GM12878 (cell line): ENCODE data around the gene RAD51B. TPM values are rescaled to one million over a fixed set of nuclear protein-coding genes. Genes with fewer than 3 reads are reported as not detected.

Source experiments
- ATAC-seq: fragments of 200-7000 bp; cut with Tn5 transposase; 3 replicates; pipeline ENCODE4 v1.9.1; 2020; ENCODE audit warnings: mild to moderate bottlenecking, moderate library complexity
- BruUV-seq: library from RNA; stranded (reverse); fragments of 400-500 nt; replicated peaks from 2 replicates; lab custom pipeline; 2021; lab: Mats Ljungman, UMichigan
- CTCF ChIA-PET: fragments of 300-600 bp; sonication (Branson Sonifier 250); formaldehyde crosslinking; extraction: SDS; loops from one replicate; lab custom pipeline; 2021; ENCODE audit warnings: inconsistent platforms; lab: Yijun Ruan, JAX
- POLR2A ChIA-PET: fragments of 350-600 bp; formaldehyde crosslinking; extraction: SDS; loops from one replicate; lab custom pipeline; 2021; ENCODE audit warnings: inconsistent platforms; lab: Charles Lee
- RAD21 ChIA-PET: fragments of 300-600 bp; sonication (Branson Sonifier 250); formaldehyde crosslinking; loops from one replicate; lab custom pipeline; 2023; ENCODE audit warnings: antibody characterized with exemption; ENCODE audit not compliant: unreplicated experiment; lab: Charles Lee
- SMC1A ChIA-PET: fragments of 300-600 bp; sonication (Branson Sonifier 250); formaldehyde crosslinking; loops from one replicate; lab custom pipeline; 2023; ENCODE audit not compliant: unreplicated experiment, uncharacterized antibody; lab: Charles Lee
- DNase-seq: peaks from one replicate; pipeline ENCODE4 v3.0.0-alpha.2; 2011; ENCODE audit warnings: low read depth, low spot score
- FAIRE-seq: peaks from 3 replicates; lab custom pipeline; 2011; peaks lifted over from hg19 to GRCh38; lab: Jason Lieb, UNC
- H2AFZ ChIP-seq: 2 replicates; pipeline ENCODE4 v1.6.0; 2011; ENCODE audit warnings: low read depth, low read length, control low read depth; ENCODE audit not compliant: control insufficient read depth
- H3K27ac ChIP-seq: 2 replicates; pipeline ENCODE4 v1.5.1; 2011; ENCODE audit warnings: control low read depth; ENCODE audit not compliant: control insufficient read depth, insufficient read depth
- H3K27me3 ChIP-seq, 2 experiments: replicated peaks in 1 of 2; 2 replicates each; pipeline versions ENCODE4 v1.6.0 to v1.6.1; 2011; ENCODE audit warnings: low read length in 1 of 2; ENCODE audit not compliant: control insufficient read depth in 2 of 2, insufficient read depth in 2 of 2
- H3K36me3 ChIP-seq, 2 experiments: 2 replicates each; pipeline ENCODE4 v1.5.1; 2011; ENCODE audit warnings: low read length in 1 of 2; ENCODE audit not compliant: control insufficient read depth in 2 of 2, insufficient read depth in 2 of 2
- H3K4me1 ChIP-seq: 2 replicates; pipeline ENCODE4 v1.6.1; 2011; ENCODE audit warnings: mild to moderate bottlenecking, low read length, moderate library complexity, mixed read lengths; ENCODE audit not compliant: control insufficient read depth, insufficient read depth
- H3K4me2 ChIP-seq: 2 replicates; pipeline ENCODE4 v1.6.0; 2011; ENCODE audit warnings: control low read depth; ENCODE audit not compliant: control insufficient read depth, insufficient read depth
- H3K4me3 ChIP-seq: fragments of 200-600 bp; sonication (generic); 2 replicates; pipeline ENCODE4 v1.5.1; 2016
- H3K79me2 ChIP-seq: 2 replicates; pipeline ENCODE4 v1.6.0; 2011; ENCODE audit warnings: low read length; ENCODE audit not compliant: control insufficient read depth, insufficient read depth
- H3K9ac ChIP-seq: 2 replicates; pipeline ENCODE4 v1.8.0; 2011; ENCODE audit warnings: low read length, control low read depth, mixed read lengths; ENCODE audit not compliant: control insufficient read depth, insufficient read depth
- H3K9me3 ChIP-seq: replicated peaks from 3 replicates; pipeline ENCODE4 v1.5.1; 2011; ENCODE audit warnings: mild to moderate bottlenecking, low read length; ENCODE audit not compliant: control insufficient read depth, insufficient read depth
- H4K20me1 ChIP-seq: 2 replicates; pipeline ENCODE4 v1.6.0; 2011; ENCODE audit not compliant: control insufficient read depth, insufficient read depth
- CTCF ChIP-seq, 3 experiments: IDR thresholded peaks in 2 of 3; conservative IDR thresholded peaks in 1 of 3; 2 replicates each; pipeline ENCODE4 v1.5.1; 2011; ENCODE audit warnings: low read depth in 3 of 3, low read length in 3 of 3, mild to moderate bottlenecking in 3 of 3, control low read depth in 2 of 3, moderate library complexity in 2 of 3, inconsistent platforms in 1 of 3, mixed read lengths in 1 of 3; ENCODE audit not compliant: control insufficient read depth in 2 of 3, insufficient read depth in 1 of 3; ENCODE audit errors: extremely low read depth in 1 of 3
- ELK1 ChIP-seq: IDR thresholded peaks from 2 replicates; pipeline ENCODE4 v1.6.1; 2012; ENCODE audit warnings: low read depth, low read length, improper control_type of control experiment
- EZH2 ChIP-seq: IDR thresholded peaks from 2 replicates; pipeline ENCODE4 v1.6.1; 2012; ENCODE audit warnings: low read depth, mild to moderate bottlenecking, control low read depth, inconsistent platforms, low read length, borderline replicate concordance; ENCODE audit not compliant: control insufficient read depth
- HCFC1 ChIP-seq: fragments of 150-350 bp; IDR thresholded peaks from 2 replicates; pipeline ENCODE4 v1.6.1; 2014; ENCODE audit warnings: low read length
- MYC ChIP-seq: IDR thresholded peaks from 2 replicates; pipeline ENCODE4 v1.6.1; 2011; ENCODE audit warnings: mild to moderate bottlenecking, low read length, moderate library complexity, inconsistent platforms; ENCODE audit not compliant: insufficient read depth, insufficient replicate concordance, insufficient read length, severe bottlenecking
- POLR2AphosphoS2 ChIP-seq: IDR thresholded peaks from 2 replicates; pipeline ENCODE4 v1.6.1; 2011; ENCODE audit warnings: low read depth, mild to moderate bottlenecking, low read length, improper control_type of control experiment, moderate library complexity
- ZNF384 ChIP-seq: IDR thresholded peaks from 2 replicates; pipeline ENCODE4 v1.6.1; 2012; ENCODE audit warnings: low read depth, mild to moderate bottlenecking, low read length, improper control_type of control experiment, borderline replicate concordance
- ZNF622 ChIP-seq: fragments of 450-650 bp; IDR thresholded peaks from 2 replicates; pipeline ENCODE4 v1.6.1; 2017; ENCODE audit warnings: mild to moderate bottlenecking, inconsistent platforms
- WGBS: methylation state at CpG from one replicate; pipeline ENCODE4 v1.1.6; 2016; ENCODE audit warnings: low lambda C conversion rate; ENCODE audit not compliant: insufficient replicate concordance, insufficient coverage; ENCODE audit errors: missing lambda C conversion rate; 5-methylcytosine and 5-hydroxymethylcytosine counted together
- in situ Hi-C: fragments of 300-500 bp; cut with MboI; formaldehyde crosslinking; loops from 9 replicates; pipeline ENCODE4 v1.14.3; 2018; ENCODE audit warnings: mixed read lengths
- intact Hi-C: fragments of 100-400 bp; cut with micrococcal nuclease; formaldehyde crosslinking; loops from one replicate; pipeline ENCODE4 v1.14.2; 2022; ENCODE audit not compliant: unreplicated experiment
- polyA plus RNA-seq, 11 experiments: library from polyadenylated mRNA; depleted of rRNA in 4 of 11; unstranded in 6 of 11; stranded (reverse) in 5 of 11; fragments of >200 nt; fragmentation: Nextera tagmentation in 4 of 11; fragmentation: Illumina TruSeq in 1 of 11; extraction: Ambion mirVana in 4 of 11; extraction: Trizol in 1 of 11; gene quantifications; 1 replicate in 1 of 11; 2 replicates in 10 of 11; pipeline versions ENCODE4 v1.2.1 to v1.2.3, GENCODE V29; 2011 to 2016; ENCODE audit warnings: inconsistent platforms in 2 of 11, missing spikeins in 2 of 11, low read depth in 1 of 11
- total RNA-seq, 4 experiments: library from RNA; depleted of rRNA in 3 of 4; stranded (reverse); fragments of >200 nt in 3 of 4; fragmentation: Illumina TruSeq in 1 of 4; extraction: Trizol in 1 of 4; gene quantifications; 2 replicates each; pipeline versions ENCODE4 v1.2.1 to v1.2.3, GENCODE V29; 2013 to 2021

RAD51B gene
- total and polyA plus RNA-seq, 10 of the 15 experiments (the other 5 are each of a cell fraction or from before 2014, with no cell fraction given), result 9.8 to 26.8 (median 21.3) TPM

- ChIA-PET RAD21 (interaction anchor here (1.1 to 1.4 kb wide), 2 partner anchors 25 to 32 kb away, joined by 3 to 5 read pairs; no protein-coding TSS in a partner anchor), SMC1A (interaction anchor here (1.2 to 1.6 kb wide), 4 partner anchors 10 to 17 kb away, joined by 3 to 5 read pairs (median 4); no protein-coding TSS in a partner anchor), POLR2A (interaction anchor here (1.5 to 1.6 kb wide), 2 partner anchors 20 to 146 kb away, joined by 3 to 6 read pairs; no protein-coding TSS in a partner anchor), CTCF (interaction anchor here (1.3 kb wide), 1 partner anchor 9 kb away, joined by 3 read pairs; no protein-coding TSS in a partner anchor)
- ATAC-seq (no peak), DNase-seq (no peak), FAIRE-seq (no peak)
- no TSS peak for BruUV-seq
- WGBS, result 72% methylated on average over 6 of the region's 6 CpGs
- H3K9me3 ChIP-seq, result no peaks in the 10 kb centered on the region
- no peaks in the 10 kb centered on the region for H3K4me1 ChIP-seq
- H3K36me3 ChIP-seq, result no peaks in the 10 kb centered on the region
- TF ChIP-seq ZNF384 (no peak), HCFC1 (no peak), MYC (no peak), EZH2 (no peak), ZNF622 (no peak), ELK1 (no peak), CTCF (IDR thresholded peaks at IDR 0.05 in 2 of 3, conservative IDR thresholded peaks at IDR 0.05 in 1 of 3; ENCODE audit: control insufficient read depth in 2 of 3, extremely low read depth in 1 of 3, insufficient read depth in 1 of 3, low read depth in 3 of 3, low read length in 3 of 3) (no peak), POLR2AphosphoS2 (no peak)
- no peak overlapping the region for H3K9ac ChIP-seq
- H3K27ac ChIP-seq, result no peak overlapping the region
- H3K27me3 ChIP-seq, result no peaks in the 10 kb centered on the region
- H3K4me3 ChIP-seq, result no peak overlapping the region
- H4K20me1 ChIP-seq, result no peaks in the 10 kb centered on the region
- intact Hi-C loops, result no loop called here
- H2AFZ ChIP-seq, result no peak overlapping the region
- no peaks in the 10 kb centered on the region for H3K79me2 ChIP-seq
- in situ Hi-C loops, result no loop called here
- H3K4me2 ChIP-seq, result no peak overlapping the region
Observed at GRCh38 chr14:68539241-68539737, 719.7 kb downstream of the RAD51B start.
